Fibroblast of lung (primary cell): ENCODE data around the gene SLC35B1.

ENCODE experiments used
- EZH2 ChIP-seq: IDR thresholded peaks from 2 replicates; pipeline ENCODE4 v1.5.1; 2012; ENCODE audit warnings: low read length, control low read depth, mild to moderate bottlenecking; ENCODE audit errors: missing control alignments
- TF ChIP-seq, protein P1 (sequence below), 2 donors: IDR thresholded peaks in 1 of 2; conservative IDR thresholded peaks in 1 of 2; 1 replicate in 1 of 2; 2 replicates in 1 of 2; pipeline ENCODE4 v1.5.1; 2011 to 2012; ENCODE audit warnings: low read length in 2 of 2, control low read depth in 1 of 2, inconsistent platforms in 1 of 2, low read depth in 1 of 2, mild to moderate bottlenecking in 1 of 2

GRCh38 chr17:49676276-49676868, 31.4 kb downstream of the SLC35B1 start:
- TF ChIP-seq EZH2, result no peak
- TF ChIP-seq, protein P1, sequence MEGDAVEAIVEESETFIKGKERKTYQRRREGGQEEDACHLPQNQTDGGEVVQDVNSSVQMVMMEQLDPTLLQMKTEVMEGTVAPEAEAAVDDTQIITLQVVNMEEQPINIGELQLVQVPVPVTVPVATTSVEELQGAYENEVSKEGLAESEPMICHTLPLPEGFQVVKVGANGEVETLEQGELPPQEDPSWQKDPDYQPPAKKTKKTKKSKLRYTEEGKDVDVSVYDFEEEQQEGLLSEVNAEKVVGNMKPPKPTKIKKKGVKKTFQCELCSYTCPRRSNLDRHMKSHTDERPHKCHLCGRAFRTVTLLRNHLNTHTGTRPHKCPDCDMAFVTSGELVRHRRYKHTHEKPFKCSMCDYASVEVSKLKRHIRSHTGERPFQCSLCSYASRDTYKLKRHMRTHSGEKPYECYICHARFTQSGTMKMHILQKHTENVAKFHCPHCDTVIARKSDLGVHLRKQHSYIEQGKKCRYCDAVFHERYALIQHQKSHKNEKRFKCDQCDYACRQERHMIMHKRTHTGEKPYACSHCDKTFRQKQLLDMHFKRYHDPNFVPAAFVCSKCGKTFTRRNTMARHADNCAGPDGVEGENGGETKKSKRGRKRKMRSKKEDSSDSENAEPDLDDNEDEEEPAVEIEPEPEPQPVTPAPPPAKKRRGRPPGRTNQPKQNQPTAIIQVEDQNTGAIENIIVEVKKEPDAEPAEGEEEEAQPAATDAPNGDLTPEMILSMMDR (conservative IDR thresholded peaks at IDR 0.05 in 1 of 2, IDR thresholded peaks at IDR 0.05 in 1 of 2; ENCODE audit: low read depth in 1 of 2, low read length in 2 of 2), result no peak
